HCT116 (cell line): ENCODE data around the gene MDM4. TPM values are rescaled to one million over a fixed set of nuclear protein-coding genes. Genes with fewer than 3 reads are reported as not detected.

Source experiments
- ATAC-seq: fragments of 200-7000 bp; cut with Tn5 transposase; 2 replicates; pipeline ENCODE4 v1.9.1; 2020; ENCODE audit warnings: mild to moderate bottlenecking, moderate library complexity
- BruUV-seq: library from RNA; stranded (reverse); fragments of 400-500 nt; replicated peaks from 2 replicates; lab custom pipeline; 2021; lab: Mats Ljungman, UMichigan
- CTCF ChIA-PET: fragments of 300-600 bp; sonication (Branson Sonifier 250); formaldehyde crosslinking; loops from one replicate; lab custom pipeline; 2021; ENCODE audit warnings: antibody characterized with exemption; lab: Charles Lee
- POLR2A ChIA-PET: fragments of 300-600, 350-600 bp; sonication (Branson Sonifier 250); formaldehyde crosslinking; loops from one replicate; lab custom pipeline; 2021; ENCODE audit warnings: antibody characterized with exemption; lab: Charles Lee
- RAD21 ChIA-PET, 2 experiments: fragments of 300-600 bp; sonication (Branson Sonifier 250); formaldehyde crosslinking; loops; one replicate each; lab custom pipeline; 2023; ENCODE audit warnings: low total read pairs in 2 of 2; ENCODE audit not compliant: uncharacterized antibody in 2 of 2, unreplicated experiment in 2 of 2, low non-redundant PET in 1 of 2; lab: Charles Lee
- DNase-seq: peaks from one replicate; pipeline ENCODE4 v3.0.0-alpha.2; 2010; ENCODE audit warnings: low read depth, low spot score
- H2AFZ ChIP-seq: fragments of 200-600 bp; shearing (Covaris generic), sonication (generic); 2 replicates; pipeline ENCODE4 v1.6.1; 2017; ENCODE audit warnings: low read depth, mixed run types, mixed read lengths, antibody characterized with exemption, low read length; ENCODE audit not compliant: poor library complexity, severe bottlenecking
- H3K27ac ChIP-seq: 2 replicates; pipeline ENCODE4 v1.5.1; 2012; ENCODE audit warnings: low read depth, low read length
- H3K27me3 ChIP-seq: fragments of 200-600 bp; sonication (generic); 2 replicates; pipeline ENCODE4 v1.6.1; 2016; ENCODE audit warnings: mixed run types, low read length, mixed read lengths; ENCODE audit not compliant: insufficient read depth
- H3K36me3 ChIP-seq, 2 experiments: fragments of 200-500 bp in 1 of 2; fragments of 200-600 bp in 1 of 2; sonication (Bioruptor generic) in 1 of 2; sonication (generic) in 1 of 2; 2 replicates each; pipeline versions ENCODE4 v1.5.1 to v1.6.1; 2014 to 2016; ENCODE audit warnings: low read length in 2 of 2, inconsistent platforms in 1 of 2, mixed read lengths in 1 of 2, mixed run types in 1 of 2; ENCODE audit not compliant: insufficient read depth in 2 of 2, control insufficient read depth in 1 of 2
- H3K4me1 ChIP-seq, 2 experiments: fragments of 200-600 bp in 1 of 2; sonication (generic) in 1 of 2; 2 replicates each; pipeline versions ENCODE4 v1.5.1 to v1.6.1; 2012 to 2017; ENCODE audit warnings: low read length in 2 of 2, inconsistent platforms in 1 of 2, mild to moderate bottlenecking in 1 of 2, mixed read lengths in 1 of 2, mixed run types in 1 of 2, moderate library complexity in 1 of 2; ENCODE audit not compliant: insufficient read depth in 2 of 2, control insufficient read depth in 1 of 2
- H3K4me2 ChIP-seq: fragments of 200-600 bp; sonication (generic); 2 replicates; pipeline ENCODE4 v1.6.1; 2017; ENCODE audit warnings: mixed run types, low read length, mixed read lengths
- H3K4me3 ChIP-seq, 2 experiments: fragments of 200-600 bp in 1 of 2; sonication (generic) in 1 of 2; replicated peaks in 1 of 2; 2 replicates each; pipeline ENCODE4 v1.5.1; 2011 to 2016; ENCODE audit warnings: low read length in 2 of 2, control low read depth in 1 of 2, low read depth in 1 of 2, mild to moderate bottlenecking in 1 of 2, mixed read lengths in 1 of 2, mixed run types in 1 of 2
- H3K79me2 ChIP-seq: fragments of 200-600 bp; sonication (generic); 2 replicates; pipeline ENCODE4 v1.6.1; 2017; ENCODE audit warnings: mild to moderate bottlenecking, mixed run types, low read length, moderate library complexity, mixed read lengths; ENCODE audit not compliant: insufficient read depth
- H3K9ac ChIP-seq: fragments of 200-600 bp; sonication (generic); 2 replicates; pipeline ENCODE4 v1.6.1; 2016; ENCODE audit warnings: low read length, mixed read lengths
- H3K9me2 ChIP-seq: fragments of 200-600 bp; sonication (generic), shearing (Covaris generic); 2 replicates; pipeline ENCODE4 v1.6.1; 2017; ENCODE audit warnings: mixed run types, mild to moderate bottlenecking, moderate library complexity; ENCODE audit not compliant: insufficient read depth
- H3K9me3 ChIP-seq, 2 experiments: fragments of 200-500 bp in 1 of 2; fragments of 200-600 bp in 1 of 2; sonication (Bioruptor generic) in 1 of 2; sonication (generic) in 1 of 2; 2 replicates each; pipeline ENCODE4 v1.6.1; 2014 to 2017; ENCODE audit warnings: low read length in 2 of 2, mixed read lengths in 2 of 2, inconsistent platforms in 1 of 2, low read depth in 1 of 2, mild to moderate bottlenecking in 1 of 2, mixed run types in 1 of 2, moderate library complexity in 1 of 2; ENCODE audit not compliant: control insufficient read depth in 1 of 2, insufficient read depth in 1 of 2
- H4K20me1 ChIP-seq: fragments of 200-600 bp; sonication (generic), shearing (Covaris generic); 2 replicates; pipeline ENCODE4 v1.6.1; 2017; ENCODE audit warnings: mixed run types, mild to moderate bottlenecking, moderate library complexity; ENCODE audit not compliant: insufficient read depth
- CBX3 ChIP-seq: IDR thresholded peaks from 2 replicates; pipeline ENCODE4 v1.6.1; 2012; ENCODE audit warnings: low read depth
- CEBPB ChIP-seq: IDR thresholded peaks from 2 replicates; pipeline ENCODE4 v1.6.1; 2012; ENCODE audit warnings: low read depth
- EGR1 ChIP-seq: IDR thresholded peaks from 2 replicates; pipeline ENCODE4 v1.6.1; 2012; ENCODE audit warnings: low read depth
- ELF1 ChIP-seq: IDR thresholded peaks from 2 replicates; pipeline ENCODE4 v1.6.1; 2012; ENCODE audit warnings: low read depth, borderline replicate concordance
- EZH2 ChIP-seq: fragments of 200-600 bp; sonication (generic); IDR thresholded peaks from 2 replicates; pipeline ENCODE4 v1.6.1; 2017; ENCODE audit warnings: antibody characterized with exemption, mixed run types
- EZH2phosphoT487 ChIP-seq: fragments of 200-600 bp; IDR thresholded peaks from 2 replicates; pipeline ENCODE4 v1.6.1; 2018; ENCODE audit warnings: antibody characterized with exemption, borderline replicate concordance
- POLR2A ChIP-seq: IDR thresholded peaks from 2 replicates; pipeline ENCODE4 v1.7.0; 2011; ENCODE audit warnings: borderline replicate concordance; ENCODE audit not compliant: insufficient read depth, insufficient read length; ENCODE audit errors: extremely low read depth
- POLR2AphosphoS5 ChIP-seq: IDR thresholded peaks from 2 replicates; pipeline ENCODE4 v1.6.1; 2011; ENCODE audit warnings: mild to moderate bottlenecking, low read depth, low read length, moderate library complexity
- RAD21 ChIP-seq: IDR thresholded peaks from 2 replicates; pipeline ENCODE4 v1.6.1; 2012; ENCODE audit warnings: low read depth, mild to moderate bottlenecking
- SIN3A ChIP-seq: IDR thresholded peaks from 2 replicates; pipeline ENCODE4 v1.6.1; 2012; ENCODE audit warnings: low read depth
- TCF7L2 ChIP-seq: IDR thresholded peaks from 2 replicates; pipeline ENCODE4 v1.7.0; 2011; ENCODE audit warnings: borderline replicate concordance, inconsistent platforms; ENCODE audit not compliant: insufficient read depth, insufficient read length; ENCODE audit errors: extremely low read depth
- YY1 ChIP-seq: IDR thresholded peaks from 2 replicates; pipeline ENCODE4 v1.6.1; 2011; ENCODE audit warnings: low read length, low read depth, moderate library complexity, mild to moderate bottlenecking; ENCODE audit not compliant: insufficient replicate concordance; ENCODE audit errors: extremely low read depth
- ZNF274 ChIP-seq: fragments of 200-500 bp; sonication (Bioruptor generic); IDR thresholded peaks from 2 replicates; pipeline ENCODE4 v1.6.1; 2014; ENCODE audit warnings: mild to moderate bottlenecking, low read depth, low read length, inconsistent platforms
- intact Hi-C: fragments of 100-400 bp; cut with micrococcal nuclease; formaldehyde crosslinking; loops from 2 replicates; pipeline ENCODE4 v1.10.0; 2022
- total RNA-seq: library from RNA; stranded (reverse); gene quantifications from one replicate; pipeline ENCODE4 v1.2.1, GENCODE V29; 2021; ENCODE audit not compliant: unreplicated experiment
- TF ChIP-seq, protein P1 (sequence below), 3 experiments: fragments of 200-600 bp in 1 of 3; sonication (generic) in 1 of 3; IDR thresholded peaks in 2 of 3; conservative IDR thresholded peaks in 1 of 3; 2 replicates each; pipeline ENCODE4 v1.5.1; 2012 to 2017; ENCODE audit warnings: low read depth in 2 of 3, low read length in 2 of 3, antibody characterized with exemption in 1 of 3, borderline replicate concordance in 1 of 3, control low read depth in 1 of 3, mild to moderate bottlenecking in 1 of 3, mixed read lengths in 1 of 3, mixed run types in 1 of 3, moderate library complexity in 1 of 3; ENCODE audit not compliant: insufficient read depth in 1 of 3
- TF ChIP-seq, protein P2 (sequence below): IDR thresholded peaks from 2 replicates; pipeline ENCODE4 v1.6.1; 2012
- TF ChIP-seq, protein P3 (sequence below): IDR thresholded peaks from 2 replicates; pipeline ENCODE4 v1.6.1; 2011; ENCODE audit warnings: mild to moderate bottlenecking, low read length, moderate library complexity; ENCODE audit not compliant: insufficient replicate concordance; ENCODE audit errors: extremely low read depth

The MDM4 gene
- total RNA-seq, 1 experiment from 2014 or later, result 79.5 TPM

- intact Hi-C loops, result loop anchor here (1.0 kb wide), 1 partner anchor 46 kb away; no protein-coding TSS in a partner anchor
- H3K9me3 ChIP-seq, result no peaks in the 10 kb centered on the region
- DNase-seq, result peak; percentile 52
- no peak for TF ChIP-seq ZNF274
- no peak for TF ChIP-seq ELF1
- no peak for TF ChIP-seq CEBPB
- TF ChIP-seq, protein P1, sequence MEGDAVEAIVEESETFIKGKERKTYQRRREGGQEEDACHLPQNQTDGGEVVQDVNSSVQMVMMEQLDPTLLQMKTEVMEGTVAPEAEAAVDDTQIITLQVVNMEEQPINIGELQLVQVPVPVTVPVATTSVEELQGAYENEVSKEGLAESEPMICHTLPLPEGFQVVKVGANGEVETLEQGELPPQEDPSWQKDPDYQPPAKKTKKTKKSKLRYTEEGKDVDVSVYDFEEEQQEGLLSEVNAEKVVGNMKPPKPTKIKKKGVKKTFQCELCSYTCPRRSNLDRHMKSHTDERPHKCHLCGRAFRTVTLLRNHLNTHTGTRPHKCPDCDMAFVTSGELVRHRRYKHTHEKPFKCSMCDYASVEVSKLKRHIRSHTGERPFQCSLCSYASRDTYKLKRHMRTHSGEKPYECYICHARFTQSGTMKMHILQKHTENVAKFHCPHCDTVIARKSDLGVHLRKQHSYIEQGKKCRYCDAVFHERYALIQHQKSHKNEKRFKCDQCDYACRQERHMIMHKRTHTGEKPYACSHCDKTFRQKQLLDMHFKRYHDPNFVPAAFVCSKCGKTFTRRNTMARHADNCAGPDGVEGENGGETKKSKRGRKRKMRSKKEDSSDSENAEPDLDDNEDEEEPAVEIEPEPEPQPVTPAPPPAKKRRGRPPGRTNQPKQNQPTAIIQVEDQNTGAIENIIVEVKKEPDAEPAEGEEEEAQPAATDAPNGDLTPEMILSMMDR (IDR thresholded peaks at IDR 0.05 in 2 of 3, conservative IDR thresholded peaks at IDR 0.05 in 1 of 3; ENCODE audit: borderline replicate concordance in 1 of 3, insufficient read depth in 1 of 3, low read depth in 2 of 3, low read length in 2 of 3), result peak in 2 of 3 experiments; percentile 25 to 29; a peak in 3 of 6 replicates
- TF ChIP-seq SIN3A, result peak; percentile 76
- TF ChIP-seq POLR2A, result peak; percentile 68
- TF ChIP-seq CBX3, result peak; percentile 35; the same call in 1 of the 2 replicates
- TF ChIP-seq TCF7L2, result no peak
- TF ChIP-seq POLR2AphosphoS5, result peak; percentile 88
- peak; percentile 56; the same call in 1 of the 2 replicates for TF ChIP-seq EGR1
- no peak for TF ChIP-seq YY1
- no peak for TF ChIP-seq EZH2phosphoT487
- TF ChIP-seq, protein P2, sequence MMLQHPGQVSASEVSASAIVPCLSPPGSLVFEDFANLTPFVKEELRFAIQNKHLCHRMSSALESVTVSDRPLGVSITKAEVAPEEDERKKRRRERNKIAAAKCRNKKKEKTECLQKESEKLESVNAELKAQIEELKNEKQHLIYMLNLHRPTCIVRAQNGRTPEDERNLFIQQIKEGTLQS, result no peak
- TF ChIP-seq EZH2, result no peak
- TF ChIP-seq, protein P3, sequence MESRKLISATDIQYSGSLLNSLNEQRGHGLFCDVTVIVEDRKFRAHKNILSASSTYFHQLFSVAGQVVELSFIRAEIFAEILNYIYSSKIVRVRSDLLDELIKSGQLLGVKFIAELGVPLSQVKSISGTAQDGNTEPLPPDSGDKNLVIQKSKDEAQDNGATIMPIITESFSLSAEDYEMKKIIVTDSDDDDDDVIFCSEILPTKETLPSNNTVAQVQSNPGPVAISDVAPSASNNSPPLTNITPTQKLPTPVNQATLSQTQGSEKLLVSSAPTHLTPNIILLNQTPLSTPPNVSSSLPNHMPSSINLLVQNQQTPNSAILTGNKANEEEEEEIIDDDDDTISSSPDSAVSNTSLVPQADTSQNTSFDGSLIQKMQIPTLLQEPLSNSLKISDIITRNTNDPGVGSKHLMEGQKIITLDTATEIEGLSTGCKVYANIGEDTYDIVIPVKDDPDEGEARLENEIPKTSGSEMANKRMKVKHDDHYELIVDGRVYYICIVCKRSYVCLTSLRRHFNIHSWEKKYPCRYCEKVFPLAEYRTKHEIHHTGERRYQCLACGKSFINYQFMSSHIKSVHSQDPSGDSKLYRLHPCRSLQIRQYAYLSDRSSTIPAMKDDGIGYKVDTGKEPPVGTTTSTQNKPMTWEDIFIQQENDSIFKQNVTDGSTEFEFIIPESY, result no peak
- peak; percentile 36; the same call in 1 of the 2 replicates for TF ChIP-seq RAD21
These were observed 21.7 kb upstream of the MDM4 start, which contains the start of gene PIK3C2B for GRCh38 chr1:204494281-204495077. Gene PIK3C2B (minus strand): TSS chr1:204494805. CDS start chr1:204469802, 25,003 bp downstream.

More at GRCh38 chr1:204494281-204495077, 21.7 kb upstream of the MDM4 start, which contains the start of gene PIK3C2B:
- Histone ChIP-seq H3K27me3 (no peaks in the 10 kb centered on the region), H3K4me1 (peaks cover 17 to 36% of the 10 kb centered on the region in 2 experiments), H4K20me1 (no peaks in the 10 kb centered on the region), H3K4me3 (peak within 1 kb of the TSS; percentile 80 to 94), H3K9me2 (no peaks in the 10 kb centered on the region), H3K36me3 (no peaks in the 10 kb centered on the region), H3K9ac (peak within 1 kb of the TSS; percentile 87), H3K27ac (peak within 1 kb of the TSS; percentile 97), H3K79me2 (no peaks in the 10 kb centered on the region; the same call in 1 of the 2 replicates), H3K4me2 (peak within 1 kb of the TSS; percentile 100), H2AFZ (peak within 1 kb of the TSS; percentile 100)
- ChIA-PET RAD21 (interaction anchor here (0.5 to 1.9 kb wide), 4 partner anchors 9 to 48 kb away, joined by 3 to 8 read pairs (median 5); no protein-coding TSS in a partner anchor), POLR2A (interaction anchor here (0.9 to 2.6 kb wide), 6 partner anchors 9 to 77 kb away, joined by 3 to 14 read pairs (median 4); partner anchors contain the start of gene MDM4), CTCF (interaction anchor here (1.0 to 3.4 kb wide), 12 partner anchors 9 to 332 kb away, joined by 3 to 18 read pairs (median 5); partner anchors contain the start of gene MDM4)
- BruUV-seq, result no TSS peak
- ATAC-seq, result peak; percentile 87
